Neutrophil (primary cell): ENCODE data around the gene SDCCAG8.

Experiments
- H3K27ac ChIP-seq: fragments of 200-600 bp; sonication (generic); 2 replicates; pipeline ENCODE4 v1.5.1; 2016; ENCODE audit warnings: mild to moderate bottlenecking, moderate library complexity
- H3K27me3 ChIP-seq: fragments of 200-600 bp; sonication (generic); 2 replicates; pipeline ENCODE4 v1.6.0; 2016; ENCODE audit warnings: mild to moderate bottlenecking
- H3K36me3 ChIP-seq: fragments of 200-600 bp; sonication (generic); 2 replicates; pipeline ENCODE4 v1.5.1; 2017
- H3K4me1 ChIP-seq, 2 experiments: fragments of 200-600 bp in 1 of 2; sonication (generic) in 1 of 2; 1 replicate in 1 of 2; 2 replicates in 1 of 2; pipeline versions ENCODE4 v1.5.1 to v1.6.1; 2013 to 2016; ENCODE audit warnings: low read depth in 1 of 2, low read length in 1 of 2, mild to moderate bottlenecking in 1 of 2, moderate library complexity in 1 of 2; ENCODE audit not compliant: control insufficient read depth in 1 of 2, insufficient read depth in 1 of 2
- H3K4me3 ChIP-seq, 2 experiments: fragments of 200-600 bp in 1 of 2; sonication (generic) in 1 of 2; 1 replicate in 1 of 2; 2 replicates in 1 of 2; pipeline ENCODE4 v1.5.1; 2013 to 2016; ENCODE audit warnings: low read depth in 1 of 2, low read length in 1 of 2, mild to moderate bottlenecking in 1 of 2, moderate library complexity in 1 of 2
- H3K9me3 ChIP-seq: fragments of 200-600 bp; sonication (generic); 2 replicates; pipeline ENCODE4 v1.5.1; 2016
- TF ChIP-seq, protein P1 (sequence below): fragments of 200-600 bp; sonication (generic); IDR thresholded peaks from 2 replicates; pipeline ENCODE4 v1.5.1; 2016; ENCODE audit warnings: antibody characterized with exemption

Gene SDCCAG8

DNA sequence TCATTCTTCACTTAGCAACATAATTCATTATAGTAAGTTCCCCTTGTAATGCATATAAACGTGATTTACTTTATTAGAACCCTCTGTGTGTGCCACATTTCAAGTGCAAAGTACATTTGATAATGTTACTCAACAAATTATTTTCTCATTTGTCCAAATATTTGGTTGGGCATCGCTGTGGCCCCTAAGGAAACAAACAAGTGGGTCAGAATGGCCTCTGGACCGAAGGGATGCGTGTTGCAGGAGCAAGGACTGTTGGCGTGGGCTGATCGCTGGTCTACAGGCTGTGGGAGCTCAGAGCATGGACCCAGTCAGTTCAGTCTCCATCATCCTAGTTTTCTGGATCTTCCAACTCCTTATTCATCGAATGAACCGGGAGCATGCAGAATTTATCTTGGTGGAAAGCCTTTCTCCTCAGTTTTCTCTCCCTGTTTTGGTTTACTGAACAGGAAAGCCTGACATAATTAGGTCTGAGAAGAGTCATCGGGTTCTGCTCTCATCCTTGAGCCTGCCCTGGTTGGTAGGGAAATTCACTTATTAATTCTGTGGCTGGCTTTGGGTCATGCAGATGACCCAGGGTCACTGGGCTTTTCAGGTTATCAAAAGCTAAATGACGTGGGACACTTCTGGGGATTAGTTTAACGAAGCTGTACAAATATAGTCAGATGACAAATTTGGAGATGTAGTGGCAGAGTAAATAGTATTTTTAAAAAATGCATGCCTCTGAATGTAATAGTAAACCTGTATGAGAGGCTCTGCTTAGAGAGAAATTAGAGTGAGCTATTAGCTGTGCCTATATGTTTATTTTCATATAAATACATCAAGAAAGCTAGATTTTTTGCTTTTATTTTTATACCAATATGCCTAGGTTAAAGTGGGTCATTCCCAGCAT lies 200.2 kb downstream of the SDCCAG8 start:
- Histone ChIP-seq H3K4me1 (peaks cover 21 to 25% of the 10 kb centered on the region in 2 experiments), H3K27me3 (no peaks in the 10 kb centered on the region), H3K27ac (no peak overlapping the region), H3K4me3 (no peak overlapping the region), H3K9me3 (no peaks in the 10 kb centered on the region), H3K36me3 (no peaks in the 10 kb centered on the region)
- TF ChIP-seq, protein P1, sequence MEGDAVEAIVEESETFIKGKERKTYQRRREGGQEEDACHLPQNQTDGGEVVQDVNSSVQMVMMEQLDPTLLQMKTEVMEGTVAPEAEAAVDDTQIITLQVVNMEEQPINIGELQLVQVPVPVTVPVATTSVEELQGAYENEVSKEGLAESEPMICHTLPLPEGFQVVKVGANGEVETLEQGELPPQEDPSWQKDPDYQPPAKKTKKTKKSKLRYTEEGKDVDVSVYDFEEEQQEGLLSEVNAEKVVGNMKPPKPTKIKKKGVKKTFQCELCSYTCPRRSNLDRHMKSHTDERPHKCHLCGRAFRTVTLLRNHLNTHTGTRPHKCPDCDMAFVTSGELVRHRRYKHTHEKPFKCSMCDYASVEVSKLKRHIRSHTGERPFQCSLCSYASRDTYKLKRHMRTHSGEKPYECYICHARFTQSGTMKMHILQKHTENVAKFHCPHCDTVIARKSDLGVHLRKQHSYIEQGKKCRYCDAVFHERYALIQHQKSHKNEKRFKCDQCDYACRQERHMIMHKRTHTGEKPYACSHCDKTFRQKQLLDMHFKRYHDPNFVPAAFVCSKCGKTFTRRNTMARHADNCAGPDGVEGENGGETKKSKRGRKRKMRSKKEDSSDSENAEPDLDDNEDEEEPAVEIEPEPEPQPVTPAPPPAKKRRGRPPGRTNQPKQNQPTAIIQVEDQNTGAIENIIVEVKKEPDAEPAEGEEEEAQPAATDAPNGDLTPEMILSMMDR: no peak

GRCh38 chr1:243457363-243457982 lies 201.6 kb downstream of the SDCCAG8 start:
- no peak overlapping the region for H3K4me3 ChIP-seq
- no peaks in the 10 kb centered on the region for H3K27me3 ChIP-seq
- TF ChIP-seq, protein P1: no peak
- H3K27ac ChIP-seq: no peak overlapping the region
- H3K9me3 ChIP-seq: no peaks in the 10 kb centered on the region
- H3K36me3 ChIP-seq: no peaks in the 10 kb centered on the region
- H3K4me1 ChIP-seq: peaks cover 9 to 13% of the 10 kb centered on the region in 2 experiments

DNA sequence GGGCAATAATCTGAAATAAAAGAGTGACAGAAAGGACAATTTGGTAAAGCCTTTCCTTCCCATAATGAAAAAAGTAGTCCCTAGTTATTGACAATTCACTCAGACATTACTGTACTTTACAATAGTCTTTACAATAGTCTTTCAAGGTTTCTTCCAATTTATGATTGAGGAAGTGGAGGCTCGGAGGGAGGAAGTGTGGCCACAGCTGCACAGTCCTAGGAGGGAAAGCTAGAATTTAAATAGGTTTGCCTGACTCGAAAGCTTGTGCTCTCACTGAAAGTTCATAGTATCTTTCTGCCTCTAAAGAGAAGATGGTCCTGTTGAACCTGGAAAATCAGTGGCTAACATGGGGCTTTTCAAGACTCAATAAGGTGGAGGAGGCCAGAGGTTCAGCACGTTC lies 203.2 kb downstream of the SDCCAG8 start:
- Histone ChIP-seq H3K27me3 (no peaks in the 10 kb centered on the region), H3K4me1 (peaks cover 9 to 11% of the 10 kb centered on the region in 2 experiments), H3K36me3 (no peaks in the 10 kb centered on the region), H3K27ac (peak overlapping the region; percentile 29), H3K9me3 (no peaks in the 10 kb centered on the region), H3K4me3 (no peak overlapping the region)
- TF ChIP-seq, protein P1: no peak

DNA sequence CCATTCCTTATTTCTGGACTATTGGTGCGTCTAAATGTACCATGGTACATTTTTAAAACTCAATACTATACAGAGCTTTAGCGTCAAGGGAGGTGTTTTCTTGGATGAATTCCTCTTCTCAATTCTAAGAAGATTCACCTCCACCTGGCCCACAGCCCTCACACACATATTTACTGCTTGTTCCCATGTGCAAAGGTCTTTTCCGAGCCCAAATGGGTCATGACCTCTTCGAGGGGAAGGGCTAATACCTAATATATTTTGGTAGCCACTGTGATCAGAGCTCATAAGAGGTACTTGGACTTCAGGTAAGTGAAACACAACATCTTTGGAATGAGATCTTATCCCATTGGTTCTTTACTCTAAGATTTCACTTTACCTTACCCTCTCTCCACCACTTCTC lies 205.9 kb downstream of the SDCCAG8 start:
- Histone ChIP-seq H3K36me3 (no peaks in the 10 kb centered on the region), H3K27me3 (no peaks in the 10 kb centered on the region), H3K4me3 (no peak overlapping the region), H3K9me3 (no peaks in the 10 kb centered on the region), H3K4me1 (peaks cover 9 to 11% of the 10 kb centered on the region in 2 experiments), H3K27ac (no peak overlapping the region)
- TF ChIP-seq, protein P1: no peak

DNA sequence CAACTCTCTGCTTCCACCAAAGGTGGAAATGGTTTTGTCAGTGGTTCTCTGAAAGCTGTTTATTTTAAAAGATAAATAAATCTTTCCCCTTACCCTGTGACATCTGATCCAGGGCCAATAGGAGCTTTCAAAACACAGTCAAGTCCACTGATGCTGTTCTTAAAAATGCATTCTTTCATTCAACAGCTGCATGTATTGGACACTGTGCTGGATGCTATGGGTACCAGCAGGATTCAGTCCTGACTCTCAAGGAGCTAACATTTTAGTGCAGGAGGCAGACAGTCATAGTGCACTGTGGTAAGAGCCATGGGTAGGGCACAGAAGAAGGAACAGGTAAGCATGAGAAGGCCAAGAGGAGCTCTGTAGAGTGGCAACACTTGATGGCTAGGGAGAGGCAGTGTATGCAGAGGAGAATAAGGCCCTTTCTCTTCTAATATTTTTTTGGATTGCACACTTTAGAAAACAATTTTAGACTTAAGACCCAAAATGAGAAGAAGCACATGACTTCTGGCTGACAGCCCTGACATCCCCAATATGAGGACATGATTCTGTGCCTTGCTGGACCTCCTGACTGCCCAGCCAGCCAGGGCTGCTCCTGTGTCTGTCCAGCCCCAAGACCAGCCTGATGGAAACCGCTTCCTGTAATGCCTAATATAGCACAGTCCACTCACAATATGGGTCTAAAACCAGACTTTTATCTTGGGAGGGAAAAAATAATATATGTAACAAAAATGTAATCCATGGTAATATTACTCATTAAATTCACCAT lies 207.3 kb downstream of the SDCCAG8 start:
- Histone ChIP-seq H3K36me3 (no peaks in the 10 kb centered on the region), H3K9me3 (no peaks in the 10 kb centered on the region), H3K4me3 (no peak overlapping the region), H3K27ac (no peak overlapping the region), H3K4me1 (peaks cover 9 to 11% of the 10 kb centered on the region in 2 experiments), H3K27me3 (no peaks in the 10 kb centered on the region)
- TF ChIP-seq, protein P1: no peak
